ENCODE data around the gene CERK.

CERK gene

DNA sequence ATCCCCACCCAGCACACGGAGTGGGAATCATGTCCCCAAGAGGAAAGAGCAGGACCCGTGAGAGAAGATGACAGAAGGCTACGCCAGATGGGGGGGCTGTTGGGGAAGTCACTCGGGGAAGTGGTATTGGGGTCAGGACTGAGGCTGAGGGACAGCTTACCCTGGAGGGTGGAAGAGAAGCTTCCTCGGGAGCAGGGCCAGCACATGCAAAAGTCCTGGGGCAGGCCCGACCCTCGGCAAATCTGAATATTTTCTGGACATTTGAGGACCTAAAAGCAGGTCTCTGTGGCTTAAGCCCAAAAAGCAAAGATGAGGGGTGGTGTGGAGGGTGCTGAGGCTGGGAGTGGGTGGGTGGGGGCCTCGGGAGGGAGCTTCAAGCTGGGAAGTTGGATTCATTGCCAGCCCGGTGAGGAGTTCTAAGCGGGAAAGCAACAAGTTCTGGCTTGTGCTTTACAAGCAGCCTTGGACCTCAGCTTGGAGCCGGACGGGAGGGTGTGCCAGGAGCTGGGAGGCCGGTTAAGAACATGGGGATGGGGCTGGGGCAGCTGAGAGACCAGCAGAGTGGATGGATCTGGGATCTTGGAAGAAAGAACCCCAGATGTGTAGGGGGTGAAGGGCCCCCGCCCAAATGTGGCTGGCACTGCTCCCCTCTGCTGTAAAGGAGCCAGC lies 83.0 kb downstream of the CERK start:
- Histone ChIP-seq H3K9me2 (replicated peaks; ENCODE audit: insufficient read depth, low read length) (no peaks in the 10 kb centered on the region), H3K36me3 (replicated peaks; ENCODE audit: insufficient read depth, low read length) (no peaks in the 10 kb centered on the region), H3K27me3 (replicated peaks; ENCODE audit: insufficient read depth, low read length) (no peaks in the 10 kb centered on the region), H3K4me3 (ENCODE audit: low read length) (no peak overlapping the region), H3K4me2 (ENCODE audit: low read depth, low read length) (no peak overlapping the region), H3F3A (ENCODE audit: insufficient read depth, low read length) (no peaks in the 10 kb centered on the region), H2AFZ (ENCODE audit: low read length) (no peak overlapping the region), H3K9ac (ENCODE audit: low read length) (no peak overlapping the region), H3K27ac (ENCODE audit: low read length) (no peak overlapping the region), H3K4me1 (ENCODE audit: low read length) (peaks cover 6% of the 10 kb centered on the region), H3K9me3 (replicated peaks; ENCODE audit: insufficient read depth, low read length) (no peaks in the 10 kb centered on the region), H3K79me2 (ENCODE audit: low read length) (no peaks in the 10 kb centered on the region), H4K20me1 (ENCODE audit: insufficient read depth, low read length) (no peaks in the 10 kb centered on the region)
- TF ChIP-seq EZH2phosphoT487 (IDR thresholded peaks at IDR 0.05; ENCODE audit: low read length) = no peak
- no peak for TF ChIP-seq EZH2 (optimal IDR thresholded peaks at IDR 0.05; ENCODE audit: low read depth, low read length)
- TF ChIP-seq, protein P1, sequence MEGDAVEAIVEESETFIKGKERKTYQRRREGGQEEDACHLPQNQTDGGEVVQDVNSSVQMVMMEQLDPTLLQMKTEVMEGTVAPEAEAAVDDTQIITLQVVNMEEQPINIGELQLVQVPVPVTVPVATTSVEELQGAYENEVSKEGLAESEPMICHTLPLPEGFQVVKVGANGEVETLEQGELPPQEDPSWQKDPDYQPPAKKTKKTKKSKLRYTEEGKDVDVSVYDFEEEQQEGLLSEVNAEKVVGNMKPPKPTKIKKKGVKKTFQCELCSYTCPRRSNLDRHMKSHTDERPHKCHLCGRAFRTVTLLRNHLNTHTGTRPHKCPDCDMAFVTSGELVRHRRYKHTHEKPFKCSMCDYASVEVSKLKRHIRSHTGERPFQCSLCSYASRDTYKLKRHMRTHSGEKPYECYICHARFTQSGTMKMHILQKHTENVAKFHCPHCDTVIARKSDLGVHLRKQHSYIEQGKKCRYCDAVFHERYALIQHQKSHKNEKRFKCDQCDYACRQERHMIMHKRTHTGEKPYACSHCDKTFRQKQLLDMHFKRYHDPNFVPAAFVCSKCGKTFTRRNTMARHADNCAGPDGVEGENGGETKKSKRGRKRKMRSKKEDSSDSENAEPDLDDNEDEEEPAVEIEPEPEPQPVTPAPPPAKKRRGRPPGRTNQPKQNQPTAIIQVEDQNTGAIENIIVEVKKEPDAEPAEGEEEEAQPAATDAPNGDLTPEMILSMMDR (IDR thresholded peaks at IDR 0.05; ENCODE audit: low read length) = no peak
- no peak for DNase-seq

DNA sequence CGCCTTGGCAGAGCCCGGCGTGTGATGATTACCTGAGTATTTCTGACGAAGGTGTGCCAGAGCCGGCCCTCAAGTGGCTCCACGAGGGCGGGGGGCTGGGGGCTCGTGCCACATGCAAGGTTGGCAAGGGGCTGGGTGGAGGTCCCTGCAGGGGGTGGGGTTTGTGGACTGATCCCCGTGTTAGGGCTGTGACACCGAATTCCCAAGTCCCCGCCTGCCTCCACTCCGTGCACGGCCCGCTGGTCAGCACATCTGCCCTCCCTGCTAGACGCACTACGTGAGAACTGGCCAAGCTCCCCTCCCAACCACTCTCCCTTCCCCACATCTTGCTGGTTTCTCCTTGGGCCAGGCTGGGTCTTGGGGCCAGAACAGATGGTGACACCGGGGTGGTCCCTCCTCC lies 83.6 kb downstream of the CERK start:
- H4K20me1 ChIP-seq (ENCODE audit: insufficient read depth, low read length) = no peaks in the 10 kb centered on the region

DNA sequence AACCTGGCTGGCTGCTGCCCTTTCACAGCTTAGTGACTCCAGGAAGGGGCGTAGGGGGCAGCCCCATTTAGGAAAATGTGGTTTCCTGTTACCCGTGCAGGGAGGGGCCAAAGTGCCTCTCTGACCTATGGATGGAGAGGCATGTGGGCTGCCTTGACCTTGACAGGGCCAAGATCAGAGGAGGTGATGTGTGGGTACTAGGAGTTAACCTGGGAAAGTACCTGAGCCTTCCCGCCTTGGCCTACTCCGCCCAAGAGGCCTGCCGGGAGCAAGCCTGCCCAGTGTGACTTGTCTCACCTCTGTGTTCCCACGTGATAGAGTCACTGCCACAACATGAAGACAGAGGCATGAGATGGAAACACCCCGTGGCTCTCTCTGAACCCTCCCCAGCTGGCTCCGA lies 84.5 kb downstream of the CERK start:
- no peaks in the 10 kb centered on the region for H3K79me2 ChIP-seq (ENCODE audit: low read length)
- H2AFZ ChIP-seq (ENCODE audit: low read length) = no peak overlapping the region
- H3K9ac ChIP-seq (ENCODE audit: low read length) = no peak overlapping the region
- H4K20me1 ChIP-seq (ENCODE audit: insufficient read depth, low read length) = no peaks in the 10 kb centered on the region
- TF ChIP-seq EZH2phosphoT487 (IDR thresholded peaks at IDR 0.05; ENCODE audit: low read length) = no peak
- no peak for TF ChIP-seq EZH2 (optimal IDR thresholded peaks at IDR 0.05; ENCODE audit: low read depth, low read length)
- TF ChIP-seq, protein P1 (IDR thresholded peaks at IDR 0.05; ENCODE audit: low read length) = no peak
- H3K4me1 ChIP-seq (ENCODE audit: low read length) = peaks cover 6% of the 10 kb centered on the region
- no peak for DNase-seq
- H3F3A ChIP-seq (ENCODE audit: insufficient read depth, low read length) = no peaks in the 10 kb centered on the region
- no peak overlapping the region for H3K4me3 ChIP-seq (ENCODE audit: low read length)
- H3K36me3 ChIP-seq (replicated peaks; ENCODE audit: insufficient read depth, low read length) = no peaks in the 10 kb centered on the region
- no peaks in the 10 kb centered on the region for H3K9me3 ChIP-seq (replicated peaks; ENCODE audit: insufficient read depth, low read length)
- H3K27ac ChIP-seq (ENCODE audit: low read length) = no peak overlapping the region
- no peak overlapping the region for H3K4me2 ChIP-seq (ENCODE audit: low read depth, low read length)
- no peaks in the 10 kb centered on the region for H3K27me3 ChIP-seq (replicated peaks; ENCODE audit: insufficient read depth, low read length)
- H3K9me2 ChIP-seq (replicated peaks; ENCODE audit: insufficient read depth, low read length) = no peaks in the 10 kb centered on the region

More for the DNA sequence above, 83.6 kb downstream of the CERK start:
- no peaks in the 10 kb centered on the region for H3K79me2 ChIP-seq (ENCODE audit: low read length)
- no peaks in the 10 kb centered on the region for H3K36me3 ChIP-seq (replicated peaks; ENCODE audit: insufficient read depth, low read length)
- no peak overlapping the region for H2AFZ ChIP-seq (ENCODE audit: low read length)
- H3K4me3 ChIP-seq (ENCODE audit: low read length) = no peak overlapping the region
- no peaks in the 10 kb centered on the region for H3F3A ChIP-seq (ENCODE audit: insufficient read depth, low read length)
- H3K9me2 ChIP-seq (replicated peaks; ENCODE audit: insufficient read depth, low read length) = no peaks in the 10 kb centered on the region
- H3K4me1 ChIP-seq (ENCODE audit: low read length) = peaks cover 6% of the 10 kb centered on the region
- H3K27ac ChIP-seq (ENCODE audit: low read length) = no peak overlapping the region
- TF ChIP-seq, protein P1 (IDR thresholded peaks at IDR 0.05; ENCODE audit: low read length) = no peak
- TF ChIP-seq EZH2phosphoT487 (IDR thresholded peaks at IDR 0.05; ENCODE audit: low read length) = no peak
- no peak for TF ChIP-seq EZH2 (optimal IDR thresholded peaks at IDR 0.05; ENCODE audit: low read depth, low read length)
- H3K4me2 ChIP-seq (ENCODE audit: low read depth, low read length) = no peak overlapping the region
- no peaks in the 10 kb centered on the region for H3K9me3 ChIP-seq (replicated peaks; ENCODE audit: insufficient read depth, low read length)
- no peak overlapping the region for H3K9ac ChIP-seq (ENCODE audit: low read length)
- no peaks in the 10 kb centered on the region for H3K27me3 ChIP-seq (replicated peaks; ENCODE audit: insufficient read depth, low read length)
- no peak for DNase-seq
